Measurements from ENCODE around the gene USP37. TPM values are rescaled to one million over a fixed set of nuclear protein-coding genes. Genes with fewer than 3 reads are reported as not detected.

The USP37 gene
- total and polyA plus RNA-seq, 2 of the 13 experiments (the other 11 are each of a cell fraction or from before 2014, with no cell fraction given) = 6.5 to 30.6 TPM

DNA sequence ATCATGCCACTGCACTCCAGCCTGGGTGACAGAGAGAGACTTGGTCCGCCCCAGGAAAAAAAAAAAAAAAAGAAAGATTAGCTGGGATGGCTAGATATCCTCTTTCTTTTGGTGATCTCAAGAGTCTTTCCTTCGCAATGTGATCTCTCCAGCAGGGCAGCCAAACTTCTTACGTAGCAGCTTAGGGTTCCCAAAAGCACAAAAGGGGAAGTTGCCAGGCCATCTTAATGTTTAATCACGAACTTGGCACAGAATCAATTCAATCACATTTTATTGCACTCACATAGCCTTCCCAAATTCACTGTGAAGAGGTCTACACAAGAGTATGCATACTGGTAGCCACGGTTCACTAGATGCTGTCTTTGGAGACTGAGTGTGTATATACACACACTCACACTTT is 96.2 kb downstream of the USP37 start:
- ChIA-PET CTCF (ENCODE audit: low intra/inter-chr PET ratio, low total read pairs) (no interaction called here), POLR2A (no interaction called here)
- H3K9me3 ChIP-seq (ENCODE audit: low read length) = no peaks in the 10 kb centered on the region
- no peak overlapping the region for H3K4me3 ChIP-seq (replicated peaks in 1 of 3; ENCODE audit: insufficient read depth in 1 of 3, low read depth in 2 of 3, low read length in 3 of 3)
- H3K9ac ChIP-seq (ENCODE audit: insufficient read depth, low read depth, low read length) = no peak overlapping the region
- DNase-seq (ENCODE audit: low spot score) (no peak), FAIRE-seq (no peak), ATAC-seq (no peak)
- BruUV-seq (replicated peaks) = no TSS peak
- H3K36me3 ChIP-seq (replicated peaks in 1 of 2; ENCODE audit: control insufficient read depth in 1 of 2, insufficient read depth in 2 of 2, low read length in 2 of 2) = peaks cover 7 to 53% of the 10 kb centered on the region in 2 experiments
- 96% methylated on average over 5 of the region's 5 CpGs for whole genome bisulfite sequencing (ENCODE audit: low lambda C conversion rate)
- in situ Hi-C loops (cut with HindIII; ENCODE audit: extremely low pct_ligation_motif_present, low pct_unique_long_range_greater_than_20kb) (no loop called here), intact Hi-C loops (cut with micrococcal nuclease; ENCODE audit: unreplicated experiment) (no loop called here)
- H4K20me1 ChIP-seq (ENCODE audit: insufficient read depth, low read length) = no peaks in the 10 kb centered on the region
- TF ChIP-seq YEATS2 (CRISPR knock-in tag; IDR thresholded peaks at IDR 0.05; ENCODE audit: borderline replicate concordance) (no peak), DMAP1 (CRISPR knock-in tag; IDR thresholded peaks at IDR 0.05) (no peak), EED (CRISPR knock-in tag; IDR thresholded peaks at IDR 0.05) (no peak), ZFY (CRISPR knock-in tag; IDR thresholded peaks at IDR 0.05) (no peak), UBTF (CRISPR knock-in tag; IDR thresholded peaks at IDR 0.05) (no peak), ATF5 (CRISPR knock-in tag; IDR thresholded peaks at IDR 0.05; ENCODE audit: low read depth) (no peak), ZNF619 (CRISPR knock-in tag; IDR thresholded peaks at IDR 0.05) (no peak), ZFP36L2 (CRISPR knock-in tag; IDR thresholded peaks at IDR 0.05) (no peak), ZSCAN25 (CRISPR knock-in tag; IDR thresholded peaks at IDR 0.05) (no peak), ATAD3A (CRISPR knock-in tag; IDR thresholded peaks at IDR 0.05) (no peak), PRMT3 (CRISPR knock-in tag; IDR thresholded peaks at IDR 0.05; ENCODE audit: borderline replicate concordance, low read depth) (no peak), KDM5B (CRISPR knock-in tag; IDR thresholded peaks at IDR 0.05; ENCODE audit: borderline replicate concordance) (no peak), SALL2 (CRISPR knock-in tag; IDR thresholded peaks at IDR 0.05) (no peak), GLI4 (CRISPR knock-in tag; IDR thresholded peaks at IDR 0.05; ENCODE audit: borderline replicate concordance) (no peak), TAF1 (CRISPR knock-in tag; IDR thresholded peaks at IDR 0.05) (no peak), ETV6 (CRISPR knock-in tag; conservative IDR thresholded peaks at IDR 0.05) (no peak)
- TF ChIP-seq, protein P1, sequence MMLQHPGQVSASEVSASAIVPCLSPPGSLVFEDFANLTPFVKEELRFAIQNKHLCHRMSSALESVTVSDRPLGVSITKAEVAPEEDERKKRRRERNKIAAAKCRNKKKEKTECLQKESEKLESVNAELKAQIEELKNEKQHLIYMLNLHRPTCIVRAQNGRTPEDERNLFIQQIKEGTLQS (CRISPR knock-in tag; IDR thresholded peaks at IDR 0.05) = no peak
- TF ChIP-seq, protein P2, sequence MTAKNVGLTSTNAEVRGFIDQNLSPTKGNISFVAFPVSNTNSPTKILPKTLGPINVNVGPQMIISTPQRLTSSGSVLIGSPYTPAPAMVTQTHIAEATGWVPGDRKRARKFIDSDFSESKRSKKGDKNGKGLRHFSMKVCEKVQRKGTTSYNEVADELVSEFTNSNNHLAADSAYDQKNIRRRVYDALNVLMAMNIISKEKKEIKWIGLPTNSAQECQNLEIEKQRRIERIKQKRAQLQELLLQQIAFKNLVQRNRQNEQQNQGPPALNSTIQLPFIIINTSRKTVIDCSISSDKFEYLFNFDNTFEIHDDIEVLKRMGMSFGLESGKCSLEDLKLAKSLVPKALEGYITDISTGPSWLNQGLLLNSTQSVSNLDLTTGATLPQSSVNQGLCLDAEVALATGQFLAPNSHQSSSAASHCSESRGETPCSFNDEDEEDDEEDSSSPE (CRISPR knock-in tag; IDR thresholded peaks at IDR 0.05) = no peak
- TF ChIP-seq, protein P3, sequence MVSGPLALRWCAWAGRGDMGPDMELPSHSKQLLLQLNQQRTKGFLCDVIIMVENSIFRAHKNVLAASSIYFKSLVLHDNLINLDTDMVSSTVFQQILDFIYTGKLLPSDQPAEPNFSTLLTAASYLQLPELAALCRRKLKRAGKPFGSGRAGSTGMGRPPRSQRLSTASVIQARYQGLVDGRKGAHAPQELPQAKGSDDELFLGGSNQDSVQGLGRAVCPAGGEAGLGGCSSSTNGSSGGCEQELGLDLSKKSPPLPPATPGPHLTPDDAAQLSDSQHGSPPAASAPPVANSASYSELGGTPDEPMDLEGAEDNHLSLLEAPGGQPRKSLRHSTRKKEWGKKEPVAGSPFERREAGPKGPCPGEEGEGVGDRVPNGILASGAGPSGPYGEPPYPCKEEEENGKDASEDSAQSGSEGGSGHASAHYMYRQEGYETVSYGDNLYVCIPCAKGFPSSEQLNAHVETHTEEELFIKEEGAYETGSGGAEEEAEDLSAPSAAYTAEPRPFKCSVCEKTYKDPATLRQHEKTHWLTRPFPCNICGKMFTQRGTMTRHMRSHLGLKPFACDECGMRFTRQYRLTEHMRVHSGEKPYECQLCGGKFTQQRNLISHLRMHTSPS (CRISPR knock-in tag; IDR thresholded peaks at IDR 0.05; ENCODE audit: low read depth) = no peak
- H3K4me2 ChIP-seq (ENCODE audit: low read depth, low read length) = no peak overlapping the region
- no peaks in the 10 kb centered on the region for H3K79me2 ChIP-seq (ENCODE audit: insufficient read depth, low read length)
- 0 out of 2 replicates have a peak, but pooled peaks cover 5% of the 10 kb centered on the region for H3K4me1 ChIP-seq (ENCODE audit: insufficient read depth, low read length)
- H3K27ac ChIP-seq (ENCODE audit: extremely low read length, insufficient read depth, low read length) = no peak overlapping the region
- H3K27me3 ChIP-seq (ENCODE audit: control insufficient read depth in 1 of 2, insufficient read depth in 2 of 2, low read length in 2 of 2) = no peaks in the 10 kb centered on the region
- no peak overlapping the region for H2AFZ ChIP-seq (ENCODE audit: low read length)

Data from HepG2 (cell line).